ENCODE data around the gene ZIM2. TPM values are rescaled to one million over a fixed set of nuclear protein-coding genes. Genes with fewer than 3 reads are reported as not detected.

Gene ZIM2
- total RNA-seq, 1 donor from 2014 or later: not detected

DNA sequence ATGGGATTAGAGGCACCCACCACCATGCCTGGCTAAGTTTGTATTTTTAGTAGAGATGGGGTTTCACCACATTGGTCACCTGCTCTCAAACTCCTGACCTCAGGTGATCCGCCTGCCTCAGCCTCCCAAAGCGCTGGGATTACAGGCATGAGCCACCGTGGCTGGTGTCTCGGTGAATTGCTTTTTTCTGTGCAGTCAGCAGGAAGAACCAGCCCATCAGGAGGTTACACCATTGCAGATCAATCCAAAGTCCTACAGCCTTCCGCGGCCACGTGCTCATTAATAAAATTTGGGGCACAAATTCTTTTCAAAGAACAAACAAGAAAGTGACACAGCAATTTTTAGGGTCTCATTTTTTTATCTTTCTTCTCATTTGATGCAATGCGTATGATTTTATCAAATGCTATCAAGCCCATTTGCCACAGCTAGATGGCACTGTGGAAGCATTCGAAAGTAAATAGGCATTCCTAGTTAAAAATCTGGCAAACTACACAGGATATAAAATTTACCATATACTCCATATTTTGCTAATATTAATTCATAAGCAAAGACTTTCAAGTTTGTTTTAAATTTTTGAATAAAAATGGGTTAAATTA, 114.6 kb downstream of the ZIM2 start:
- Mint-ChIP-seq H3K4me3 (ENCODE audit: unreplicated experiment) (no peak overlapping the region), H3K36me3 (ENCODE audit: low read depth, unreplicated experiment) (peaks cover 10% of the 10 kb centered on the region), H3K4me1 (ENCODE audit: unreplicated experiment) (no peaks in the 10 kb centered on the region), H3K27ac (ENCODE audit: unreplicated experiment) (no peak overlapping the region), H3K27me3 (ENCODE audit: unreplicated experiment) (peaks cover 2% of the 10 kb centered on the region), H3K9me3 (ENCODE audit: unreplicated experiment) (peaks cover 52% of the 10 kb centered on the region)
- TF ChIP-seq, protein P1, sequence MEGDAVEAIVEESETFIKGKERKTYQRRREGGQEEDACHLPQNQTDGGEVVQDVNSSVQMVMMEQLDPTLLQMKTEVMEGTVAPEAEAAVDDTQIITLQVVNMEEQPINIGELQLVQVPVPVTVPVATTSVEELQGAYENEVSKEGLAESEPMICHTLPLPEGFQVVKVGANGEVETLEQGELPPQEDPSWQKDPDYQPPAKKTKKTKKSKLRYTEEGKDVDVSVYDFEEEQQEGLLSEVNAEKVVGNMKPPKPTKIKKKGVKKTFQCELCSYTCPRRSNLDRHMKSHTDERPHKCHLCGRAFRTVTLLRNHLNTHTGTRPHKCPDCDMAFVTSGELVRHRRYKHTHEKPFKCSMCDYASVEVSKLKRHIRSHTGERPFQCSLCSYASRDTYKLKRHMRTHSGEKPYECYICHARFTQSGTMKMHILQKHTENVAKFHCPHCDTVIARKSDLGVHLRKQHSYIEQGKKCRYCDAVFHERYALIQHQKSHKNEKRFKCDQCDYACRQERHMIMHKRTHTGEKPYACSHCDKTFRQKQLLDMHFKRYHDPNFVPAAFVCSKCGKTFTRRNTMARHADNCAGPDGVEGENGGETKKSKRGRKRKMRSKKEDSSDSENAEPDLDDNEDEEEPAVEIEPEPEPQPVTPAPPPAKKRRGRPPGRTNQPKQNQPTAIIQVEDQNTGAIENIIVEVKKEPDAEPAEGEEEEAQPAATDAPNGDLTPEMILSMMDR (IDR thresholded peaks at IDR 0.05; ENCODE audit: unreplicated experiment): no peak
- DNase-seq (ENCODE audit: low spot score): no peak

Other genes starting within 250 kb of the ZIM2 start
- gene ZNF71, start 245.4 kb downstream of the ZIM2 start, total RNA-seq (ENCODE audit: unreplicated experiment): 29.6 TPM
- gene SMIM17, start 197.6 kb downstream of the ZIM2 start, total RNA-seq (ENCODE audit: unreplicated experiment): 0.54 TPM
- not detected for gene ZNF835, start 169.0 kb downstream of the ZIM2 start, total RNA-seq (ENCODE audit: unreplicated experiment)
- not detected for gene PEG3, start within 50 bp of the ZIM2 start, total RNA-seq (ENCODE audit: unreplicated experiment)